ENCODE results near the gene GRIK4.
"Not testable (repeated sequence)": the region's sequence is repeated elsewhere in the genome, so short reads cannot be mapped to it uniquely, and the experiment has no call there.

Gene GRIK4

GRCh38 chr11:120759046-120759445, 247.5 kb downstream of the GRIK4 start:
- no peak for DNase-seq (ENCODE audit: insufficient read length, low spot score)
- FAIRE-seq = no peak

- not testable (repeated sequence) for DNase-seq (ENCODE audit: insufficient read length, low spot score); FAIRE-seq
These were observed 254.2 kb downstream of the GRIK4 start for GRCh38 chr11:120765710-120766109.

- DNase-seq (ENCODE audit: insufficient read length, low spot score) (no peak), FAIRE-seq (no peak)
These were observed 254.8 kb downstream of the GRIK4 start for GRCh38 chr11:120766318-120766717.

- DNase-seq (ENCODE audit: insufficient read length, low spot score) = no peak
These were observed 257.4 kb downstream of the GRIK4 start for GRCh38 chr11:120768949-120769348.

GRCh38 chr11:120769906-120770305, 258.4 kb downstream of the GRIK4 start:
- no peak for FAIRE-seq
- no peak for DNase-seq (ENCODE audit: insufficient read length, low spot score)

More at GRCh38 chr11:120768949-120769348, 257.4 kb downstream of the GRIK4 start:
- no peak for FAIRE-seq

DNA sequence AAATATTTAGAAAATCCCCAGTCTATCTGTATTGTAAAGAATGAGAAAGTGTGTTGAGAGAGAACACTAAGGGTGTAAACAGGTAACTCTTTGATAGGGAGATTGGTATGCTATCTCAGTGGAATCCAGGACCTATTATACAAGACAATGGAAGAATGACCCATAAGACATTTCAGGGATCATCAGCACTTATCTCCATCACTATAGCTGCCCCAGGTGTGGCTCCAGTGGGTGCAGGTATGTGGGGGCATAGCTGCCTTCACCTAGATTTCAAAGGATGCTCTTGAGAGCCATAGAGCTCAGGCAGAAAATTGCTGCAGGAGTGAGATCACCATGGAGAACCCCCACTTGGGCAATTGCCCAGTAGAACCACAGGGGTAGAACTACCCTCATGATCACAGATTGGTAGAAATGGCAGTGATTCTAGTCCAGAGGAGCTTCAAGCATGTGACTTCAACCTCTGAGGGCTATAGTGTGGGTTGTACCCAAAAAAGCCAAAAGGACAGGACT, 260.1 kb downstream of the GRIK4 start:
- DNase-seq (ENCODE audit: insufficient read length, low spot score) (no peak), FAIRE-seq (no peak)

DNA sequence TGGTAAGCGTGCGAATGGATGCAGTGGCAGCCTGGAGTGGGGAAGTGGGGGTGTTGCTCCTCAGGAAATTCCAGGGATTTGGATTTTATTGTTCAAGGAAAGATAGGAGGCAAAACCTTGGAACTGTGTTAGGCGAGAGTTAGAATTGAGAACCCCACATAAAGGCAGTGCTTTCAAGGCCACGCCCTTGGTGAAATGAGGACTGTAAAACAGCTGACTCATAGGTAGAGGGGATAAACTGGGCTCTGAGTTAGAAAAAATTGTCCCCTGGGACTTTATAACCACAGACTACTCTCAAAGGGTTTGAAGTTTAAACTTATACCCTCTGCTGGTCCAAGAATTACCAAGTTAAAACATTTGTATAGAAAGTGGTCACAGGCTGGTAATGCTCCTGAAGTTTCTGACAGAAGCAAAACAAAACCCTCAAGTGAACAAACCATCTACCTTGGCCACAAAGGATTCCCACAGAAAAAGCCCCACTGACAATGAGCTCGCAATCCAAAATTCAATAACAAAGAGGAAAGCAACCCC, 262.0 kb downstream of the GRIK4 start:
- DNase-seq (ENCODE audit: insufficient read length, low spot score) (no peak), FAIRE-seq (no peak)

DNA sequence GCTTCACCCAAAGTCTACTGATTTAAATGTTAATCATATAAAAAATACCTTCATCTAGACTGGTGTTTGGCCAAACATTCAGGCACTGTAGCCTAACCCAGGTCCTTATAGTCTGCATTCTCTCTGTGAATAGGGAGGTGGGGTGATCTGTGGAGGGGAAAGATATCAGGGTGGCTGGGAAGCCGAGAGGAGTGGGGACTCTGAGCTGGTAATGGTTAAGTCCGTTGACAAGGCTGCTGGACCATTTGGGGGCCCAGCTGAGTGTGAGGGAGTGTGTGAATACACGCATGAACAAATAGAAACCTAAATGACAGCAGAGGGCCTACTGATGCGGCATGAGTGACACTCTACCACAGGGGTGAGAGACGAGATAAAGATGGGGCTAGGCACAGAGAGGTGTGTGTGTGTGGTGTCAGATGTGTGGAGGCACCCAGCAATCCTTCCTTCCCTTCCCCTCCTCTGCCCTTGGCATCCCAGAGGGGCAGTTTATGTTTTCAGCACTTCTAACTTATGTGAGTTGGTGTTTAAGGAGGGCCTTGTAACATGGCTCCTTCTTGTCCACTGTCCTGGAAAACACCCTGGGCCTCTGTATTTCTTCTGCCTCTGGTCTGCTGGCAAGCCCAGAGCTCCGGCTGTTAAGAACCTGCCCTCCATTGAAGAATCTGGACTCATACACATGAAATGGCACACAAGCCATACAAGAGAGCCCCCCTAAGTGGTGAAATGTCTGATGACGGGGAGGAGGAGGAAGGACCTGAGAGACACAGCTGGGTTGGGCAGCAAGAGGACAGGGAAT, 263.2 kb downstream of the GRIK4 start:
- FAIRE-seq (no peak), DNase-seq (ENCODE audit: insufficient read length, low spot score) (no peak)

GRCh38 chr11:120775986-120776951, 264.7 kb downstream of the GRIK4 start:
- DNase-seq (ENCODE audit: insufficient read length, low spot score) (no peak), FAIRE-seq (no peak)

GRCh38 chr11:120778685-120779490, 267.3 kb downstream of the GRIK4 start:
- DNase-seq (ENCODE audit: insufficient read length, low spot score) = no peak
- no peak for FAIRE-seq

GRCh38 chr11:120780239-120780638, 268.7 kb downstream of the GRIK4 start:
- DNase-seq (ENCODE audit: insufficient read length, low spot score) (no peak), FAIRE-seq (no peak)

DNA sequence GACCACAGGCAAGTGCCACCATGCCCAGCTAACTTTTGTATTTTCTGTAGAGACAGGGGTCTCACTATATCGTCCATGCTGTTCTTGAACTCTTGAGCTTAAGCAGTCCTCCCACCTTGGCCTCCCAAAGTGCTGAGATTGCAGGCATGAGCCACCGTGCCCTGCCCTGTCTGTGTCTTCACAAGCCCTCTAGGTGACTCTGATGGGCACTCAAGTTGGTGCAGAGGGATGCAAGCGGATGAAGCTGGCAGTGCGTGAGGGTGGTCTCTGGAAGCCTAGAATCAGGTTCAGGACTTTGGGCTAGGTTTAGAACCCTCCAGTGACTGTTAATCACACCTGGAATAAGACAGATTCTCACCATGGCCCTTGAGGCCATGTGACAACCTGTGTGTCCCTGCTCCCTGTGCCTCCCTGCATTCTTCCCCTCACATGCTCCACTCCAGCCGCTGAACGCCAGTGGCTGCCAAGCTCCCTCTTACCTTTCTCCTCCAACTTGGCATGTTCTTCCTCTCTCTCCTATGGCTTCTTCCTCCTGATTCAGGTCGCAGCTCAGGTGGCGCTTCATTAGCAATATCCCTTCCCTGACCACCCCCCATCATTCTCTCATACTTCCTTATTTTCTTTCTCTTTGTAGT, 270.1 kb downstream of the GRIK4 start:
- FAIRE-seq (no peak), DNase-seq (ENCODE audit: insufficient read length, low spot score) (no peak)

DNA sequence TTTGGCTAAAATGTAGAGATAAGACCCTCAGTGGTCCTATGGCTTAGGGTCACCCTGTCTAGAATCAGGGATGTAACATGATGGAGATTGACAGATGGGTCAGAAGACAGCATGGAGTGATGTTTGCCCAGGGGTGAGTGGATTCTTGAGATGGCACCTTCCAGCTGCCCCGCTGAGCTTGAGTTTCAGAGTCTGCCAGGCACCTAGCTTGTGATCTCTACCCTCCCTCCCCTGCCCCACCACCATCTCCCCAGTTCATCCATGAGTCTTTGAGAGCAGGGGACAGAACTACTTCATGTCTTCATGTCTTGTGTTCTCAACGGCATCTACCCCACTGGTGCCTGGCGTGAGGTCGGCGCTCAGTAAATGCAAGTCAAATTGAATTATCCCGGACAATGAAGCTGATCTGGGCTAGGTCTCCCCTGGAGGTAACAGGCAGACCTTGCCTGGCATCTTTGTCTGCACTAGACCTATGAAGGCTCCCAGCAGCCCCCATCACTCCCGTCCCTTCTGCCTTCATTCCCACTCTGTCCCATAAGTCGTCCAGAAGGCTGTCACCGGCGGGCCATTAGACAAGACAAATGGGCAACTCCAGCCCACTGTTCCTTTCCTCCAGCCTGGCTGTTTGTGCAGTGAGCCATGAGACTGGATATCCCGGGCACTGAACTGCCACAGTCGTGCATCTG, 273.2 kb downstream of the GRIK4 start:
- FAIRE-seq = no peak
- DNase-seq (ENCODE audit: insufficient read length, low spot score) = no peak

DNA sequence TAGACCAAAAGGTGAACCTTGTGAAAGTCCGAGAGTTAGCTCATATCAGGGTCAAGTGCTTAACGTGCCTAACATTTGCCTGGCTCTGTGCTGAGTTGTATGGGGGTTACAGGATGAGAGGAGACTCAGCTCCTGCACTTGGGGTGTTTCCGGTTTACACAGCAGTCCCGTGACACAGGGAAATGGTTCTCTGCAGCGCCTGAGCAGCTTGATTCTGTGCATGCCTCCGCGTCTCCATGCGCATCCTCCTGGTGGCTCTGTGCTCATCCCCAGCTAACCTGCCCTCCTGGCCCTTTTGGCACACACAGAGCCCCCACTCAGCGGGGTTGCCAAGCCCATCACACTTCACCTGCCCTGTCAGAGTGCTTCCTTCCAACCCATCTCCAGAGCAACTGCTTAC, 274.0 kb downstream of the GRIK4 start:
- FAIRE-seq = no peak

GRCh38 chr11:120786206-120786735, 274.7 kb downstream of the GRIK4 start:
- DNase-seq (ENCODE audit: insufficient read length, low spot score) = no peak
- FAIRE-seq = no peak

More for the DNA sequence above, 274.0 kb downstream of the GRIK4 start:
- no peak for DNase-seq (ENCODE audit: insufficient read length, low spot score)

DNA sequence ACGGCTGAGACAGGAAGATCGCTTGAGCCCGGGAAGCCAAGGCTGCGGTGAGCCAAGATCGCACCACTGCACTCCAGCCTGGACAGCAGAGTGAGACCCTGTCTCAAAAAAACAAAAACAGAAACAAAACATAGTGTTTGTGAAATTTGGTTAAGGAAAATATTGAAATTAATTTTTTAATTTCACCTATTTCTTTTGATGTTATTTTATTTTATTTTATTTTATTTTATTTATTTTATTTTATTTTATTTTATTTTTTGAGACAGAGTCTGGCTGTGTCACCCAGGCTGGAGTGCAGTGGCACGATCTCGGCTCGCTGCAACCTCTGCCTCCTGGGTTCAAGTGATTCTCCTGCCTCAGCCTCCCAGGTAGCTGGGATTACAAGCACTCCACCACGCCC, 275.7 kb downstream of the GRIK4 start:
- not testable (repeated sequence) for DNase-seq (ENCODE audit: insufficient read length, low spot score); FAIRE-seq

GRCh38 chr11:120789391-120789790, 277.8 kb downstream of the GRIK4 start:
- FAIRE-seq = no peak
- no peak for DNase-seq (ENCODE audit: insufficient read length, low spot score)

DNA sequence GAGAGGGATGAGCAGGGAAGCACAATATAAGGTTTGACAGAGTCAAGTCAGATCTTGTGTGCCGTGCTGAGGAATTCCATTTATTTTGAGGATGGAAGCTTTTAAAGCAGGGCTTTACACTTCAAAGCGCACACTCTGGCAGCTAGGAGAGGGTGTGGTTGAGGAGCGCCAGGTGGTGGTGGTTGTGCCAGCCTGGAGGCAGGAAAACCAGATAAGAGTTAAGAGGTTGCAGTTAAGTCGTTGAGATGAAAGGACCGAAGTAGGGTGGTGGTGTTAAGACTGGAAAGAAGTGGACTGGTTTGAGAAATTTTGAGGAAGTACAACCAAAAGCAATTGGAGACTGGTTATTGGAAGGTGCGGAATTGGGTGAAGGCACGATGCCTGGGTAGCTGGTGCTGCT, 280.8 kb downstream of the GRIK4 start:
- FAIRE-seq = no peak
- no peak for DNase-seq (ENCODE audit: insufficient read length, low spot score)

GRCh38 chr11:120793150-120793549, 281.6 kb downstream of the GRIK4 start:
- DNase-seq (ENCODE audit: insufficient read length, low spot score) = no peak
- no peak for FAIRE-seq
